HEK293 (cell line): ENCODE data around the gene SRRM2.

Experiments
- BCL11B ChIP-seq: fragments of 450-650 bp; formaldehyde crosslinking; IDR thresholded peaks from 2 replicates; pipeline ENCODE4 v1.5.1; 2016; ENCODE audit warnings: low read depth, missing biosample characterization, missing genetic modification characterization
- CTCF ChIP-seq: fragments of 450-650 bp; formaldehyde crosslinking; IDR thresholded peaks from 2 replicates; pipeline ENCODE4 v1.5.1; 2016; ENCODE audit warnings: missing biosample characterization, missing genetic modification characterization
- OSR2 ChIP-seq: fragments of 450-650 bp; formaldehyde crosslinking; IDR thresholded peaks from 2 replicates; pipeline ENCODE4 v1.5.1; 2016; ENCODE audit warnings: missing biosample characterization, missing genetic modification characterization
- PBX3 ChIP-seq: sonication (generic); formaldehyde crosslinking; IDR thresholded peaks from 2 replicates; pipeline ENCODE4 v1.8.1; 2022; ENCODE audit warnings: mild to moderate bottlenecking, moderate library complexity, missing genetic modification reagents
- ZNF121 ChIP-seq: fragments of 450-650 bp; formaldehyde crosslinking; IDR thresholded peaks from 2 replicates; pipeline ENCODE4 v1.5.1; 2016; ENCODE audit warnings: missing biosample characterization, missing genetic modification characterization
- ZNF24 ChIP-seq: fragments of 450-650 bp; formaldehyde crosslinking; IDR thresholded peaks from 2 replicates; pipeline ENCODE4 v1.5.1; 2016; ENCODE audit warnings: missing biosample characterization, missing genetic modification characterization
- ZNF248 ChIP-seq: fragments of 450-650 bp; formaldehyde crosslinking; IDR thresholded peaks from 2 replicates; pipeline ENCODE4 v1.5.1; 2017; ENCODE audit warnings: missing biosample characterization, missing genetic modification characterization
- ZNF488 ChIP-seq: fragments of 450-650 bp; formaldehyde crosslinking; IDR thresholded peaks from 2 replicates; pipeline ENCODE4 v1.5.1; 2016; ENCODE audit warnings: missing biosample characterization, missing genetic modification characterization
- ZNF510 ChIP-seq: fragments of 450-650 bp; formaldehyde crosslinking; IDR thresholded peaks from 2 replicates; pipeline ENCODE4 v1.5.1; 2018; ENCODE audit warnings: mild to moderate bottlenecking, missing genetic modification characterization, missing biosample characterization; ENCODE audit not compliant: insufficient replicate concordance
- ZNF544 ChIP-seq: fragments of 450-650 bp; formaldehyde crosslinking; IDR thresholded peaks from 2 replicates; pipeline ENCODE4 v1.5.0; 2017; ENCODE audit warnings: missing biosample characterization, missing genetic modification characterization
- ZNF704 ChIP-seq: fragments of 450-650 bp; formaldehyde crosslinking; IDR thresholded peaks from 2 replicates; pipeline ENCODE4 v1.5.1; 2016; ENCODE audit warnings: missing biosample characterization, missing genetic modification characterization
- TF ChIP-seq, protein P1 (sequence below): fragments of 450-650 bp; formaldehyde crosslinking; IDR thresholded peaks from 2 replicates; pipeline ENCODE4 v1.5.1; 2016; ENCODE audit warnings: missing biosample characterization, missing genetic modification characterization

DNA sequence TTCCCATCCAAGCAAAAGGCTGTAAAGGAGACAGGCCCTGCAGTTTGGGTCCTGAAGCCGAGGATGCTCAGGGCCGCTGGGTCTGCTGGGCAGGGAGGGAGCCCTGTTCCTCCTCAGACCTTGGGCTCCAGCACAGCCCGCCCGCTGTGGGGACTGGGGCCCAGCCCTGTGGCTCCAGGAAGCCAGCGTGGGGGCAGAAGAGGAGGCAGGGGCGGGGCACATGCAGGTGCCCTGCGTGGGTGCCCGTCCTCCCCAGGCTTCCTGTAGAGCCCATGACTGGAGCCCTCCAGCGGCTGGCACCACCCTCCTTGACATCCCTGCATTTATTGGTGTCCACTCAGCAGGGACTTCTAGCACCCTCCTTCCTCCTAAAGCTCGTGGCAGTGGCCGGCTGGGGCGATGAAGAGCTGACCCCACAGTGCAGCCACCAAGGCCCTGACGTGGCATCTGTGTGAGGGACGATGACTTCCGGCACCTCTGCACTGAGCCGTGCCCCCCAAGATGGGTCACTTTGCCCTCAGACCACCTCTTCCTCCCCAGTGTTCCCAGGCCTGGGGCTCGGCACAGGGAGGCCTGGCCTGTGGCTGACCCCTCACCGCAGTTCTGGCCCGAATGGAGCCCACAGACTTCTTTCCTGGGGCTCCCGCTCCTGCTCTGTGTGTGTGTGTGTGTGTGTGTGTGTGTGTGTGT lies 42.3 kb upstream of the SRRM2 start:
- TF ChIP-seq OSR2, result no peak
- TF ChIP-seq ZNF248 (tag by site-specific recombination), result no peak
- TF ChIP-seq ZNF121, result no peak
- TF ChIP-seq CTCF, result no peak
- TF ChIP-seq PBX3 (CRISPR knock-in tag), result no peak
- TF ChIP-seq BCL11B (tag by site-specific recombination), result no peak
- TF ChIP-seq, protein P1, sequence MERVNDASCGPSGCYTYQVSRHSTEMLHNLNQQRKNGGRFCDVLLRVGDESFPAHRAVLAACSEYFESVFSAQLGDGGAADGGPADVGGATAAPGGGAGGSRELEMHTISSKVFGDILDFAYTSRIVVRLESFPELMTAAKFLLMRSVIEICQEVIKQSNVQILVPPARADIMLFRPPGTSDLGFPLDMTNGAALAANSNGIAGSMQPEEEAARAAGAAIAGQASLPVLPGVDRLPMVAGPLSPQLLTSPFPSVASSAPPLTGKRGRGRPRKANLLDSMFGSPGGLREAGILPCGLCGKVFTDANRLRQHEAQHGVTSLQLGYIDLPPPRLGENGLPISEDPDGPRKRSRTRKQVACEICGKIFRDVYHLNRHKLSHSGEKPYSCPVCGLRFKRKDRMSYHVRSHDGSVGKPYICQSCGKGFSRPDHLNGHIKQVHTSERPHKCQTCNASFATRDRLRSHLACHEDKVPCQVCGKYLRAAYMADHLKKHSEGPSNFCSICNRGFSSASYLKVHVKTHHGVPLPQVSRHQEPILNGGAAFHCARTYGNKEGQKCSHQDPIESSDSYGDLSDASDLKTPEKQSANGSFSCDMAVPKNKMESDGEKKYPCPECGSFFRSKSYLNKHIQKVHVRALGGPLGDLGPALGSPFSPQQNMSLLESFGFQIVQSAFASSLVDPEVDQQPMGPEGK, result no peak
- no peak for TF ChIP-seq ZNF24 (tag by site-specific recombination)
- no peak for TF ChIP-seq ZNF488 (tag by site-specific recombination)
- no peak for TF ChIP-seq ZNF510 (tag by site-specific recombination)
- no peak for TF ChIP-seq ZNF544 (tag by site-specific recombination)
- no peak for TF ChIP-seq ZNF704
